ENCODE measurements around the gene TMEM259. TPM values are rescaled to one million over a fixed set of nuclear protein-coding genes. Genes with fewer than 3 reads are reported as not detected.

The TMEM259 gene
- total RNA-seq, 1 experiment from 2014 or later: 155 TPM

DNA sequence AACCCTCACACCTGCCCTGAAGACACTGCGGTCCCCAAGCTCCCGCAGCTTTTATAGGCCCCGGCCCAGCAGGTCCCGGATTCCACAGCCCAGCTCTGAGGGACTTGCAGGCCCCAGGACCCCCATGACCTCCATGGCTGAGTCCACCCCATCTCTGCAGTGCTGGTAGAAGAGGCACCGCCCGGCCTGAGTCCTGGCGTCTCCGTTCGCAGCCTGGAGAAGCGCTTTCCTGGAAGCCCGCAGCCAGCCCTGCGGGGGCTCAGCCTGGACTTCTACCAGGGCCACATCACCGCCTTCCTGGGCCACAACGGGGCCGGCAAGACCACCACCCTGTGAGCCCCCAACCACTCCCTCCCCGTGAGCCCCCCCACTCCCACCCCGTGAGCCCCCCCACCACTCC lies 28.2 kb upstream of the TMEM259 start:
- H3K4me2 ChIP-seq: no peak overlapping the region
- intact Hi-C loops (cut with micrococcal nuclease; ENCODE audit: unreplicated experiment): no loop called here
- H3F3A ChIP-seq (ENCODE audit: insufficient read depth, low read depth): peaks cover 19% of the 10 kb centered on the region
- ChIA-PET CTCF (no interaction called here), POLR2A (ENCODE audit: unreplicated experiment) (no interaction called here)
- H3K4me1 ChIP-seq (replicated peaks; ENCODE audit: insufficient read depth): no peaks in the 10 kb centered on the region
- H3K9me2 ChIP-seq (ENCODE audit: insufficient read depth): no peaks in the 10 kb centered on the region
- H4K20me1 ChIP-seq (ENCODE audit: insufficient read depth): no peaks in the 10 kb centered on the region
- TF ChIP-seq, protein P1, sequence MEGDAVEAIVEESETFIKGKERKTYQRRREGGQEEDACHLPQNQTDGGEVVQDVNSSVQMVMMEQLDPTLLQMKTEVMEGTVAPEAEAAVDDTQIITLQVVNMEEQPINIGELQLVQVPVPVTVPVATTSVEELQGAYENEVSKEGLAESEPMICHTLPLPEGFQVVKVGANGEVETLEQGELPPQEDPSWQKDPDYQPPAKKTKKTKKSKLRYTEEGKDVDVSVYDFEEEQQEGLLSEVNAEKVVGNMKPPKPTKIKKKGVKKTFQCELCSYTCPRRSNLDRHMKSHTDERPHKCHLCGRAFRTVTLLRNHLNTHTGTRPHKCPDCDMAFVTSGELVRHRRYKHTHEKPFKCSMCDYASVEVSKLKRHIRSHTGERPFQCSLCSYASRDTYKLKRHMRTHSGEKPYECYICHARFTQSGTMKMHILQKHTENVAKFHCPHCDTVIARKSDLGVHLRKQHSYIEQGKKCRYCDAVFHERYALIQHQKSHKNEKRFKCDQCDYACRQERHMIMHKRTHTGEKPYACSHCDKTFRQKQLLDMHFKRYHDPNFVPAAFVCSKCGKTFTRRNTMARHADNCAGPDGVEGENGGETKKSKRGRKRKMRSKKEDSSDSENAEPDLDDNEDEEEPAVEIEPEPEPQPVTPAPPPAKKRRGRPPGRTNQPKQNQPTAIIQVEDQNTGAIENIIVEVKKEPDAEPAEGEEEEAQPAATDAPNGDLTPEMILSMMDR (conservative IDR thresholded peaks at IDR 0.05): no peak
- no peak for TF ChIP-seq EZH2 (IDR thresholded peaks at IDR 0.05; ENCODE audit: low read depth)
- no peaks in the 10 kb centered on the region for H3K27me3 ChIP-seq (ENCODE audit: insufficient read depth, low read depth)
- H2AFZ ChIP-seq: no peak overlapping the region
- H3K36me3 ChIP-seq (ENCODE audit: low read depth): no peaks in the 10 kb centered on the region
- H3K79me2 ChIP-seq (ENCODE audit: low read depth): no peaks in the 10 kb centered on the region
- no peaks in the 10 kb centered on the region for H3K9me3 ChIP-seq (ENCODE audit: insufficient read depth, low read depth)
- no peak overlapping the region for H3K4me3 ChIP-seq
- BruUV-seq (replicated peaks): no TSS peak
- H3K27ac ChIP-seq: no peak overlapping the region
- DNase-seq: no peak

DNA sequence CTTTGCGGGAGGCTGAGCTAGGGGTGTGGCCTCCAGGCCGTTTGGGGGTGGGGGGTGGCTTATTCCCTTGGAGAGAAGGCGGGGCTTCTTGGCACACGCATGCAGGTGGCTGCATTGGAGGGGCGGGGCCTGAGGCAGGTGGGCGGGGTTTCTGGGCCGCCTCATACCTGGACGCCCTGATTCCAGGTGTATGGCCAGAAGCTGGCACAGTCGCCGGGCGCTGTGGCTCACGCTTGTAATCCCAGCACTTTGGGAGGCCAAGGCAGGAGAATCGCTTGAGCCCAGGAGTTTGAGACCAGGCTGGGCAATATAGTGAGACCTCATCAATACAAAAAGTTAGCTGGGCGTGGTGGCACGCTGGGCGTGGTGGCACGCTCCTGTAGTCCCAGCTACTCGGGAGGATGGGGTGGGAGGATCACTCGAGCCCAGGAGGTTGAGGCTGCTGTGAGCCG lies 26.8 kb upstream of the TMEM259 start:
- H3K4me1 ChIP-seq (replicated peaks; ENCODE audit: insufficient read depth): no peaks in the 10 kb centered on the region
- CTCF ChIA-PET: no interaction called here
- no peaks in the 10 kb centered on the region for H3K79me2 ChIP-seq (ENCODE audit: low read depth)
- no peak for DNase-seq
- no peak overlapping the region for H3K27ac ChIP-seq
- H3K9me2 ChIP-seq (ENCODE audit: insufficient read depth): no peaks in the 10 kb centered on the region
- H3K27me3 ChIP-seq (ENCODE audit: insufficient read depth, low read depth): no peaks in the 10 kb centered on the region
- H3F3A ChIP-seq (ENCODE audit: insufficient read depth, low read depth): peaks cover 20% of the 10 kb centered on the region
- no peaks in the 10 kb centered on the region for H3K36me3 ChIP-seq (ENCODE audit: low read depth)
- H3K9me3 ChIP-seq (ENCODE audit: insufficient read depth, low read depth): no peaks in the 10 kb centered on the region
- H4K20me1 ChIP-seq (ENCODE audit: insufficient read depth): no peaks in the 10 kb centered on the region
- TF ChIP-seq EZH2 (IDR thresholded peaks at IDR 0.05; ENCODE audit: low read depth): no peak
- TF ChIP-seq, protein P1 (conservative IDR thresholded peaks at IDR 0.05): no peak
- intact Hi-C loops (cut with micrococcal nuclease; ENCODE audit: unreplicated experiment): no loop called here
- POLR2A ChIA-PET (ENCODE audit: unreplicated experiment): interaction anchor here (0.5 to 0.6 kb wide), 2 partner anchors 57 to 64 kb away, joined by 7 to 14 read pairs; no protein-coding TSS in a partner anchor
- no peak overlapping the region for H3K4me2 ChIP-seq
- no peak overlapping the region for H2AFZ ChIP-seq
- no TSS peak for BruUV-seq (replicated peaks)
- H3K4me3 ChIP-seq: no peak overlapping the region

DNA sequence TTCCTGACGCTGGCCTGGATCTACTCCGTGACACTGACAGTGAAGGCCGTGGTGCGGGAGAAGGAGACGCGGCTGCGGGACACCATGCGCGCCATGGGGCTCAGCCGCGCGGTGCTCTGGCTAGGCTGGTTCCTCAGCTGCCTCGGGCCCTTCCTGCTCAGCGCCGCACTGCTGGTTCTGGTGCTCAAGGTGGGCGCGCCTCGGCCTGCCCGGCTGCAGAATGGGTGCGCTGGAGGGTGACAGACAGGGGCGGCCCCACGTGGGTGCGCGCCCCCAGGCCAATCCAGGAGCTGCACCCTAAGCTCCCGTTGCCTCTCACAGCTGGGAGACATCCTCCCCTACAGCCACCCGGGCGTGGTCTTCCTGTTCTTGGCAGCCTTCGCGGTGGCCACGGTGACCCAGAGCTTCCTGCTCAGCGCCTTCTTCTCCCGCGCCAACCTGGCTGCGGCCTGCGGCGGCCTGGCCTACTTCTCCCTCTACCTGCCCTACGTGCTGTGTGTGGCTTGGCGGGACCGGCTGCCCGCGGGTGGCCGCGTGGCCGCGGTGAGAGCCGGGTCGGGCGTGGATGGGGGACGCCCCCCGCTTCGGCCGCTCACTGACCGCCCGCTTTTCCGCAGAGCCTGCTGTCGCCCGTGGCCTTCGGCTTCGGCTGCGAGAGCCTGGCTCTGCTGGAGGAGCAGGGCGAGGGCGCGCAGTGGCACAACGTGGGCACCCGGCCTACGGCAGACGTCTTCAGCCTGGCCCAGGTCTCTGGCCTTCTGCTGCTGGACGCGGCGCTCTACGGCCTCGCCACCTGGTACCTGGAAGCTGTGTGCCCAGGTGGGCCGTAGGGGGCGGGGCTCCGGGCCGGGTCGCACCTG lies 26.1 kb upstream of the TMEM259 start:
- H3K36me3 ChIP-seq (ENCODE audit: low read depth): no peaks in the 10 kb centered on the region
- TF ChIP-seq EZH2 (IDR thresholded peaks at IDR 0.05; ENCODE audit: low read depth): no peak
- TF ChIP-seq, protein P1 (conservative IDR thresholded peaks at IDR 0.05): no peak
- no peaks in the 10 kb centered on the region for H3K79me2 ChIP-seq (ENCODE audit: low read depth)
- no peaks in the 10 kb centered on the region for H3K4me1 ChIP-seq (replicated peaks; ENCODE audit: insufficient read depth)
- intact Hi-C loops (cut with micrococcal nuclease; ENCODE audit: unreplicated experiment): no loop called here
- H4K20me1 ChIP-seq (ENCODE audit: insufficient read depth): no peaks in the 10 kb centered on the region
- no peaks in the 10 kb centered on the region for H3K27me3 ChIP-seq (ENCODE audit: insufficient read depth, low read depth)
- no peak overlapping the region for H3K27ac ChIP-seq
- POLR2A ChIA-PET (ENCODE audit: unreplicated experiment): no interaction called here
- no peak overlapping the region for H2AFZ ChIP-seq
- H3K9me3 ChIP-seq (ENCODE audit: insufficient read depth, low read depth): no peaks in the 10 kb centered on the region
- H3F3A ChIP-seq (ENCODE audit: insufficient read depth, low read depth): peaks cover 20% of the 10 kb centered on the region
- H3K4me2 ChIP-seq: no peak overlapping the region
- no TSS peak for BruUV-seq (replicated peaks)
- DNase-seq: no peak
- no peaks in the 10 kb centered on the region for H3K9me2 ChIP-seq (ENCODE audit: insufficient read depth)
- CTCF ChIA-PET: no interaction called here
- H3K4me3 ChIP-seq: no peak overlapping the region
